A549 (cell line): ENCODE data around the gene NCS1. TPM values are rescaled to one million over a fixed set of nuclear protein-coding genes. Genes with fewer than 3 reads are reported as not detected.

Source experiments
- ATAC-seq, 2 experiments: fragments of 200-7000 bp in 1 of 2; fragments of >200 bp in 1 of 2; cut with Nextera tagmentation in 1 of 2; cut with Tn5 transposase in 1 of 2; 3 replicates each; pipeline versions ENCODE4 v1.8.0 to v1.9.1; 2018 to 2020; ENCODE audit warnings: mild to moderate bottlenecking in 1 of 2, moderate library complexity in 1 of 2
- CTCF ChIA-PET: fragments of 300-600 bp; sonication (Branson Sonifier 250); formaldehyde crosslinking; extraction: SDS; loops from one replicate; lab custom pipeline; 2021; ENCODE audit warnings: antibody characterized with exemption, inconsistent platforms; lab: Yijun Ruan, JAX
- POLR2A ChIA-PET: fragments of 350-600 bp; formaldehyde crosslinking; extraction: SDS; loops from one replicate; lab custom pipeline; 2021; ENCODE audit warnings: antibody characterized with exemption, inconsistent platforms; lab: Yijun Ruan, JAX
- DNase-seq, 2 experiments: peaks; one replicate each; pipeline versions ENCODE4 v3.0.0 to v3.0.0-alpha.2; 2011 to 2016; ENCODE audit warnings: low read depth in 1 of 2, low spot score in 1 of 2
- FAIRE-seq: peaks from 2 replicates; lab custom pipeline; 2011; peaks lifted over from hg19 to GRCh38; lab: Jason Lieb, UNC
- H3K27ac ChIP-seq, 2 experiments: fragments of >200 bp; sonication (Bioruptor Twin); formaldehyde crosslinking; 3 replicates each; pipeline ENCODE4 v1.5.1; 2016 to 2017
- H3K4me1 ChIP-seq: fragments of >200 bp; sonication (Bioruptor Twin); formaldehyde crosslinking; 3 replicates; pipeline ENCODE4 v1.6.1; 2016
- H3K4me2 ChIP-seq: fragments of >200 bp; sonication (Bioruptor Twin); formaldehyde crosslinking; 3 replicates; pipeline ENCODE4 v1.6.1; 2016
- H3K4me3 ChIP-seq: fragments of >200 bp; sonication (Bioruptor Twin); formaldehyde crosslinking; 3 replicates; pipeline ENCODE4 v1.5.1; 2016
- H3K9me3 ChIP-seq: fragments of >200 bp; sonication (Bioruptor Twin); formaldehyde crosslinking; 3 replicates; pipeline ENCODE4 v1.6.1; 2016
- BHLHE40 ChIP-seq: IDR thresholded peaks from 2 replicates; pipeline ENCODE4 v1.6.1; 2012; ENCODE audit warnings: low read depth, low read length, inconsistent platforms
- EHF ChIP-seq: fragments of 250-450 bp; sonication (Bioruptor Pico); IDR thresholded peaks from 2 replicates; pipeline ENCODE4 v1.5.0; 2020; ENCODE audit warnings: mild to moderate bottlenecking
- ESRRA ChIP-seq: fragments of 150-350 bp; IDR thresholded peaks from 2 replicates; pipeline ENCODE4 v1.6.1; 2014; ENCODE audit warnings: mild to moderate bottlenecking, low read length, borderline replicate concordance
- FOSB ChIP-seq: fragments of 250-450 bp; sonication (Bioruptor Pico); IDR thresholded peaks from 2 replicates; pipeline ENCODE4 v1.5.0; 2020; ENCODE audit warnings: mild to moderate bottlenecking, moderate library complexity
- FOSL2 ChIP-seq, 2 experiments: fragments of 450-650 bp in 1 of 2; fragments of >200 bp in 1 of 2; sonication (Bioruptor Twin) in 1 of 2; formaldehyde crosslinking; IDR thresholded peaks; 2 replicates each; pipeline versions ENCODE4 v1.5.0 to v1.6.1; 2016 to 2020; ENCODE audit warnings: mild to moderate bottlenecking in 1 of 2, moderate library complexity in 1 of 2
- HES2 ChIP-seq: fragments of >200 bp; sonication (Bioruptor Twin); formaldehyde crosslinking; IDR thresholded peaks from 2 replicates; pipeline ENCODE4 v1.6.1; 2016
- HEYL ChIP-seq: fragments of 250-450 bp; sonication (Bioruptor Pico); IDR thresholded peaks from 2 replicates; pipeline ENCODE4 v1.8.0; 2021; ENCODE audit warnings: mild to moderate bottlenecking, moderate library complexity
- HOXB13 ChIP-seq: fragments of 250-450 bp; sonication (Bioruptor Pico); IDR thresholded peaks from 2 replicates; pipeline ENCODE4 v1.5.0; 2020; ENCODE audit warnings: low read depth, mild to moderate bottlenecking, moderate library complexity
- HOXB5 ChIP-seq: fragments of 250-450 bp; sonication (Bioruptor Pico); IDR thresholded peaks from 2 replicates; pipeline ENCODE4 v1.5.0; 2020; ENCODE audit warnings: mild to moderate bottlenecking, moderate library complexity
- JUNB ChIP-seq: fragments of >200 bp; sonication (Bioruptor Twin); formaldehyde crosslinking; IDR thresholded peaks from 2 replicates; pipeline ENCODE4 v1.6.1; 2016
- KDM5A ChIP-seq: fragments of 200-600 bp; sonication (generic); IDR thresholded peaks from 2 replicates; pipeline ENCODE4 v1.6.1; 2016; ENCODE audit warnings: antibody characterized with exemption, mild to moderate bottlenecking
- MAFK ChIP-seq: fragments of 450-650 bp; IDR thresholded peaks from 2 replicates; pipeline ENCODE4 v1.6.1; 2014; ENCODE audit not compliant: partially characterized antibody
- NPAS2 ChIP-seq: fragments of 250-450 bp; sonication (Bioruptor Pico); IDR thresholded peaks from 2 replicates; pipeline ENCODE4 v1.8.0; 2022; ENCODE audit warnings: mild to moderate bottlenecking, moderate library complexity, borderline replicate concordance
- PBX3 ChIP-seq: IDR thresholded peaks from 2 replicates; pipeline ENCODE4 v1.6.1; 2012
- RARB ChIP-seq: fragments of 250-450 bp; sonication (Bioruptor Pico); IDR thresholded peaks from 2 replicates; pipeline ENCODE4 v1.8.0; 2021; ENCODE audit warnings: mild to moderate bottlenecking, moderate library complexity
- REST ChIP-seq: fragments of 200-600 bp; sonication (generic); IDR thresholded peaks from 2 replicates; pipeline ENCODE4 v1.6.1; 2016; ENCODE audit warnings: antibody characterized with exemption, mild to moderate bottlenecking, moderate library complexity
- RFX5 ChIP-seq: fragments of 450-650 bp; IDR thresholded peaks from 2 replicates; pipeline ENCODE4 v1.7.1; 2014; ENCODE audit warnings: antibody characterized with exemption, mild to moderate bottlenecking, moderate library complexity
- ZSCAN20 ChIP-seq: fragments of 250-450 bp; sonication (Bioruptor Pico); IDR thresholded peaks from 2 replicates; pipeline ENCODE4 v1.8.0; 2022; ENCODE audit warnings: mild to moderate bottlenecking, moderate library complexity
- WGBS: methylation state at CpG from one replicate; pipeline ENCODE4 v1.1.6; 2017; ENCODE audit errors: missing lambda C conversion rate; 5-methylcytosine and 5-hydroxymethylcytosine counted together
- polyA plus RNA-seq, 4 experiments: library from polyadenylated mRNA; depleted of rRNA in 3 of 4; stranded (reverse); fragments of >200 nt; fragmentation: RNase III in 1 of 4; extraction: RNeasy Plus Mini Kit Qiagen cat#74134 plus additional on column Dnase treatment in 1 of 4; gene quantifications; 2 replicates in 3 of 4; 3 replicates in 1 of 4; pipeline ENCODE4 v1.2.3, GENCODE V29; 2011 to 2017
- TF ChIP-seq, protein P1 (sequence below): IDR thresholded peaks from 2 replicates; pipeline ENCODE4 v1.6.1; 2012; ENCODE audit warnings: low read depth, borderline replicate concordance
- TF ChIP-seq, protein P2 (sequence below): fragments of >200 bp; sonication (Bioruptor Twin); formaldehyde crosslinking; IDR thresholded peaks from 3 replicates; pipeline ENCODE4 v1.5.1; 2016
- TF ChIP-seq, protein P3 (sequence below): fragments of 250-450 bp; sonication (Bioruptor Pico); IDR thresholded peaks from 2 replicates; pipeline ENCODE4 v1.5.0; 2020; ENCODE audit warnings: low read depth, mild to moderate bottlenecking, moderate library complexity

Gene NCS1
- polyA plus RNA-seq, 2 of the 4 experiments (the other 2 are of a cell fraction), result 17.9 to 21.9 TPM

DNA sequence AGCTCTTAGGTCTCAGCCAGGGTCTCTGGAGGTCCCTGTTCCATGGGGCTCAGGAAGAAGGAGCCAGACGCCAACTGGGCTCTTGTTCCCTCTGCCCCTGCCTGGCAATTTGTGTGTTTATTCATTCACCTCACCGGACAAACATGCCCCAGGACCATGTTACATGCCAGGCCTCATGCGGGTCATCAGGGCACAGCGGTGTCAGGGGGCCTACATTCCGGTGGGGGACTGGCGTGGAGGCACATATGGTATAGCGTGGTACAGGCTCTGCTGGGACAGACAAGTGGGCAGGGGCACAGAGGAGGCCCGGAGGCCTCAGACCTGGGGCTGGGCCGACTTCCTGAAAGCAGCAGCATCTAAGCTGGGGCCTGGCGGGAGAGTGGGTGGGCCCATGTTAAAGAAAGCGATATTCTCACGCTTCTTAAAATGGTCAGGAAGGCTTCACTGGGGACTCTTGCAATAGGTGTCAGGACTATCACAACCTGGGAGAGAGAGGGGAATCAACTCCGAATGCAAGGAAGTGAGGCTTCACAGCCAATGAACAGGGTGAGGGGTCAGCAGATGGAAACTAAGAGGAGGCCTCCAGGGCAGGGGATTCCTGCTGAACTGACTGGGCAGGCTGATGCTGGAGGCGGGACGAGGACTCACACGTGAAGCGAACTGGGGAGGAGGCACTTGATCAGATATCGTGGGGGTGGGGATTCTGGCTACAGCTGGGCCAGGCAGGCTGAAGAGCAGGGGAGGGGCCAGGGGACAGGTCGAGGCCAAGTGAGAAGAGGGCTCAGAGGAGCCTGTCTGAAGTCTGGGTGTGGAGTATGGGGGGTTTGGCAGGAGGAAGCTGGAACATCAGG is 41.9 kb downstream of the NCS1 start:
- no peaks in the 10 kb centered on the region for H3K9me3 ChIP-seq
- ATAC-seq (peak in 1 of 2 experiments; percentile 20; a peak in 2 of 6 replicates), FAIRE-seq (no peak)
- no peak for TF ChIP-seq RARB
- TF ChIP-seq PBX3, result no peak
- no peak for TF ChIP-seq FOSL2 (IDR thresholded peaks at IDR 0.05)
- TF ChIP-seq FOSL2 (CRISPR knock-in tag; IDR thresholded peaks at IDR 0.05), result no peak
- TF ChIP-seq, protein P1, sequence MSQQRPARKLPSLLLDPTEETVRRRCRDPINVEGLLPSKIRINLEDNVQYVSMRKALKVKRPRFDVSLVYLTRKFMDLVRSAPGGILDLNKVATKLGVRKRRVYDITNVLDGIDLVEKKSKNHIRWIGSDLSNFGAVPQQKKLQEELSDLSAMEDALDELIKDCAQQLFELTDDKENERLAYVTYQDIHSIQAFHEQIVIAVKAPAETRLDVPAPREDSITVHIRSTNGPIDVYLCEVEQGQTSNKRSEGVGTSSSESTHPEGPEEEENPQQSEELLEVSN, result no peak
- TF ChIP-seq, all 56 proteins: peak for 0
- ChIA-PET POLR2A (no interaction called here), CTCF (interaction anchor here (0.6 to 1.8 kb wide), 2 partner anchors 17 to 22 kb away, joined by 3 to 5 read pairs; no protein-coding TSS in a partner anchor)
- no peaks in the 10 kb centered on the region for H3K4me1 ChIP-seq
- no peak for DNase-seq
- WGBS, result 85% methylated on average over 19 of the region's 19 CpGs
- no peak overlapping the region for H3K27ac ChIP-seq
- no peak overlapping the region for H3K4me2 ChIP-seq
- no peak overlapping the region for H3K4me3 ChIP-seq

DNA sequence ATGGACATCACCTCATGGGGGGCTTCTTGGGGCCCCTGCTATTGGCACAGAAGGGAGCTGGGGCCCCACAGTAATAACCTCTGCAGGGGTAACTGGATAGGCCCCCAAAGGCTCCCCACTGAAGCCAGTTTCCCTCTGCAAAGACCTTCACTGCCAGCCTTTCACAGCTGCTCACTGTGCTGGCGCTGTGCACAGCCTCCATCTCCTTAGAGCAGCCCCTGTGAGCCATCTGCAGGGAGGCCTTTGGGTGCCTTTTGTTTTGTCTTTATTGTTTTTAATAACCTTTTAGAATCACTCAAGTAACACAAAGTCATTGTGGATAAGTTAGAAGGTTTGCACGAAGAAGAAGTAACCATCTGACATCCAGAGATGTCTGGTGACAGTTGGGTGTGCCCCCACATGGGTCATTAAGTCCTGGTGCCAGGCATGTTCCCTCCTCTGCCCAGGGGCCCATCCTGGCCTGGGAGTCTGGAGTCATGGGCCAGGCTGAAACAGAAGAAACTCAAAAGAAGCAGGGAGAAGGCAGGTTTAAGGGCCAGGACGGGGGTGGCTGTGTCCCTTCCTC is 42.7 kb downstream of the NCS1 start:
- ATAC-seq (peak in 1 of 2 experiments; percentile 30; a peak in 2 of 6 replicates), DNase-seq (no peak), FAIRE-seq (no peak)
- Histone ChIP-seq H3K4me2 (no peak overlapping the region), H3K4me3 (no peak overlapping the region), H3K27ac (no peak overlapping the region), H3K4me1 (no peaks in the 10 kb centered on the region), H3K9me3 (no peaks in the 10 kb centered on the region)
- ChIA-PET POLR2A (no interaction called here), CTCF (interaction anchor here (0.5 to 0.6 kb wide), 2 partner anchors 16 to 276 kb away, joined by 3 read pairs; no protein-coding TSS in a partner anchor)
- TF ChIP-seq REST, result no peak
- no peak for TF ChIP-seq HEYL
- TF ChIP-seq RFX5, result no peak
- TF ChIP-seq HOXB5 (CRISPR knock-in tag), result no peak
- TF ChIP-seq FOSB, result no peak
- TF ChIP-seq BHLHE40, result no peak
- 70% methylated on average over 3 of the region's 3 CpGs for WGBS

DNA sequence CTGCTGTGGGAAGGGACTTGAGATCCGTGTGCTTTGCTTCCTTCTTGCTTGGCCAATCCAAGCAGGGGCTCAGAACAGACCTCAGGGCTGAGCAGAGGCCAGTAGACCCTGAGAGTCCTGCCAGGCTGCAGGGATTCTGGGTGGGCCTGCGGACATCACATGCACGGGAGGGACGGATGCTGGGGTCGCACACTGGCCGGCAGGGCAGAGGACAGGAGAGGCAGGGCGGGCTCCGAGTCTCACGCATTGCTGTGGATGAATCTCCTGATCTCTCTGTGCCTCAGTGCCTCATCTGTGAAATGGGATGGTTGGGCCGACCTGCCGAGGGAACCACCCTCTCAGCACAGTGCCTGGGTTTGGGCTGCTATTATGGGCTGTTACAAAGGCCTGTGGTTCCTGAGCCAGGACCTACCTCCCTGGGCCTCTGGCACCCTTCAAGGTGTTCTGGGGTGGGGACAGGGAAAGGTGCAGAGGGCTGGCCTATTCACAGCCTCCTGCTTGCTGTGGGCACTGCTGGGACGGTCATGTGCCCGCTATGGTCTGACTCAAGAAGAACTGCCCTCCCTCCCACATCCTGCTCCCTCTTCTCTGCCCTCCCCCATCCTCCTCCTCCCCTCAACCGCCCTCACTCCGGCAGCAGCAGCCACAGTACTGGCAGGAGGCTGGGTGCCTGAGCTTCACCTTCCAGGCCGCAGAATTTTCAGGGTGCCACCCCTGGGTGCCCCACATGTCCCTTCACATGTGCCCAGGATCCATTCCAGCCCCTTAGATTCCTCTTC is 43.3 kb downstream of the NCS1 start:
- Histone ChIP-seq H3K4me3 (no peak overlapping the region), H3K4me2 (no peak overlapping the region), H3K9me3 (no peaks in the 10 kb centered on the region), H3K4me1 (no peaks in the 10 kb centered on the region), H3K27ac (no peak overlapping the region)
- ATAC-seq, result no peak
- CTCF ChIA-PET, result interaction anchor here (1.3 kb wide), 1 partner anchor 8 kb away, joined by 3 read pairs; no protein-coding TSS in a partner anchor
- 96% methylated on average over 15 of the region's 16 CpGs for WGBS
- no peak for FAIRE-seq
- POLR2A ChIA-PET, result no interaction called here
- DNase-seq, result no peak
- TF ChIP-seq, protein P2, sequence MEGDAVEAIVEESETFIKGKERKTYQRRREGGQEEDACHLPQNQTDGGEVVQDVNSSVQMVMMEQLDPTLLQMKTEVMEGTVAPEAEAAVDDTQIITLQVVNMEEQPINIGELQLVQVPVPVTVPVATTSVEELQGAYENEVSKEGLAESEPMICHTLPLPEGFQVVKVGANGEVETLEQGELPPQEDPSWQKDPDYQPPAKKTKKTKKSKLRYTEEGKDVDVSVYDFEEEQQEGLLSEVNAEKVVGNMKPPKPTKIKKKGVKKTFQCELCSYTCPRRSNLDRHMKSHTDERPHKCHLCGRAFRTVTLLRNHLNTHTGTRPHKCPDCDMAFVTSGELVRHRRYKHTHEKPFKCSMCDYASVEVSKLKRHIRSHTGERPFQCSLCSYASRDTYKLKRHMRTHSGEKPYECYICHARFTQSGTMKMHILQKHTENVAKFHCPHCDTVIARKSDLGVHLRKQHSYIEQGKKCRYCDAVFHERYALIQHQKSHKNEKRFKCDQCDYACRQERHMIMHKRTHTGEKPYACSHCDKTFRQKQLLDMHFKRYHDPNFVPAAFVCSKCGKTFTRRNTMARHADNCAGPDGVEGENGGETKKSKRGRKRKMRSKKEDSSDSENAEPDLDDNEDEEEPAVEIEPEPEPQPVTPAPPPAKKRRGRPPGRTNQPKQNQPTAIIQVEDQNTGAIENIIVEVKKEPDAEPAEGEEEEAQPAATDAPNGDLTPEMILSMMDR, result no peak
- TF ChIP-seq JUNB (no peak), KDM5A (no peak), MAFK (no peak), HES2 (no peak), ZSCAN20 (CRISPR knock-in tag) (no peak), RFX5 (no peak), HOXB13 (no peak), FOSB (no peak), EHF (CRISPR knock-in tag) (no peak), NPAS2 (CRISPR knock-in tag) (no peak), ESRRA (no peak)
- TF ChIP-seq, protein P3, sequence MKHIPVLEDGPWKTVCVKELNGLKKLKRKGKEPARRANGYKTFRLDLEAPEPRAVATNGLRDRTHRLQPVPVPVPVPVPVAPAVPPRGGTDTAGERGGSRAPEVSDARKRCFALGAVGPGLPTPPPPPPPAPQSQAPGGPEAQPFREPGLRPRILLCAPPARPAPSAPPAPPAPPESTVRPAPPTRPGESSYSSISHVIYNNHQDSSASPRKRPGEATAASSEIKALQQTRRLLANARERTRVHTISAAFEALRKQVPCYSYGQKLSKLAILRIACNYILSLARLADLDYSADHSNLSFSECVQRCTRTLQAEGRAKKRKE, result no peak
